GM13976 (cell line): Measurements from ENCODE around the gene PUDP.

Experiments used
- DNase-seq: peaks from one replicate; pipeline ENCODE4 v3.0.0; 2012; ENCODE audit warnings: low spot score
- CTCF ChIP-seq: IDR thresholded peaks from 2 replicates; pipeline ENCODE4 v1.5.1; 2012; ENCODE audit warnings: borderline replicate concordance, mild to moderate bottlenecking; ENCODE audit not compliant: insufficient read depth; ENCODE audit errors: extremely low read depth, missing control alignments, control extremely low read depth
- in situ Hi-C: fragments of 300-500 bp; cut with MboI; formaldehyde crosslinking; loops from one replicate; pipeline ENCODE4 v1.12.0; 2022; ENCODE audit warnings: low sequenced_read_pairs, mixed read lengths, inconsistent platforms; ENCODE audit not compliant: unreplicated experiment

Gene PUDP

GRCh38 chrX:7143941-7144525, 3.9 kb downstream of the PUDP start:
- no peak for TF ChIP-seq CTCF
- DNase-seq, result no peak
- in situ Hi-C loops, result no loop called here

GRCh38 chrX:7143076-7143475, 4.9 kb downstream of the PUDP start:
- TF ChIP-seq CTCF, result no peak
- in situ Hi-C loops, result no loop called here
- no peak for DNase-seq

- no peak for TF ChIP-seq CTCF
- in situ Hi-C loops, result no loop called here
These were observed 8.5 kb downstream of the PUDP start for GRCh38 chrX:7139202-7140081.

GRCh38 chrX:7134981-7135380, 13.0 kb downstream of the PUDP start:
- DNase-seq, result no peak
- in situ Hi-C loops, result no loop called here
- no peak for TF ChIP-seq CTCF

More at GRCh38 chrX:7139202-7140081, 8.5 kb downstream of the PUDP start:
- DNase-seq, result no peak

- in situ Hi-C loops, result no loop called here
- no peak for TF ChIP-seq CTCF
- DNase-seq, result no peak
These were observed 14.9 kb downstream of the PUDP start for GRCh38 chrX:7133050-7133440.

GRCh38 chrX:7132335-7133049, 15.5 kb downstream of the PUDP start:
- TF ChIP-seq CTCF, result peak; percentile 62
- in situ Hi-C loops, result no loop called here
- DNase-seq, result no peak
